Karpas-422 (cell line): ENCODE measurements around the gene PTGFRN. TPM values are rescaled to one million over a fixed set of nuclear protein-coding genes. Genes with fewer than 3 reads are reported as not detected.

Experiments used
- DNase-seq: peaks from one replicate; pipeline ENCODE4 v3.0.0-alpha.2; 2015
- H2AFZ ChIP-seq: fragments of 200-600 bp; sonication (generic); 2 replicates; pipeline ENCODE4 v1.6.1; 2014; ENCODE audit warnings: antibody characterized with exemption, low read length, mixed read lengths
- H3K27ac ChIP-seq: fragments of 200-600 bp; sonication (generic); 2 replicates; pipeline ENCODE4 v1.5.1; 2014; ENCODE audit warnings: mild to moderate bottlenecking, low read length, moderate library complexity
- H3K27me3 ChIP-seq: fragments of 200-600 bp; sonication (generic); 2 replicates; pipeline ENCODE4 v1.6.1; 2014; ENCODE audit warnings: low read length, mixed read lengths
- H3K36me3 ChIP-seq: fragments of 200-600 bp; sonication (generic); 2 replicates; pipeline ENCODE4 v1.6.1; 2014; ENCODE audit warnings: low read length, mixed read lengths; ENCODE audit not compliant: insufficient read depth
- H3K4me1 ChIP-seq: fragments of 200-600 bp; sonication (generic); 2 replicates; pipeline ENCODE4 v1.6.1; 2014; ENCODE audit warnings: mild to moderate bottlenecking, low read length, mixed read lengths
- H3K4me2 ChIP-seq: fragments of 200-600 bp; sonication (generic); 2 replicates; pipeline ENCODE4 v1.6.1; 2014; ENCODE audit warnings: low read length, low read depth, mild to moderate bottlenecking; ENCODE audit not compliant: poor library complexity, severe bottlenecking
- H3K4me3 ChIP-seq: fragments of 200-600 bp; sonication (generic); 2 replicates; pipeline ENCODE4 v1.5.1; 2014; ENCODE audit warnings: mild to moderate bottlenecking, antibody characterized with exemption, low read length, mixed read lengths
- H3K79me2 ChIP-seq: fragments of 200-600 bp; sonication (generic); 2 replicates; pipeline ENCODE4 v1.6.1; 2014; ENCODE audit warnings: mild to moderate bottlenecking, low read length, mixed read lengths
- H3K9ac ChIP-seq: fragments of 200-600 bp; sonication (generic); 2 replicates; pipeline ENCODE4 v1.6.0; 2014; ENCODE audit warnings: low read length
- H3K9me2 ChIP-seq: fragments of 200-600 bp; sonication (generic), shearing (Covaris generic); replicated peaks from 2 replicates; pipeline ENCODE4 v1.6.0; 2014; ENCODE audit warnings: mild to moderate bottlenecking, low read length, moderate library complexity; ENCODE audit not compliant: insufficient read depth
- H3K9me3 ChIP-seq: fragments of 300-700, 200-600 bp; sonication (generic); 2 replicates; pipeline ENCODE4 v1.6.1; 2014; ENCODE audit warnings: low read length, mixed read lengths
- H4K20me1 ChIP-seq: fragments of 200-600 bp; sonication (generic); 2 replicates; pipeline ENCODE4 v1.6.1; 2014; ENCODE audit warnings: mild to moderate bottlenecking, antibody characterized with exemption, low read length, low read depth; ENCODE audit not compliant: insufficient read depth
- total RNA-seq: library from RNA; depleted of rRNA; stranded (reverse); fragments of >200 nt; shearing (Covaris generic); gene quantifications from 2 replicates; pipeline ENCODE4 v1.2.3, GENCODE V29; 2014; ENCODE audit warnings: low replicate concordance

Gene PTGFRN
- total RNA-seq, 1 experiment from 2014 or later: not detected

DNA sequence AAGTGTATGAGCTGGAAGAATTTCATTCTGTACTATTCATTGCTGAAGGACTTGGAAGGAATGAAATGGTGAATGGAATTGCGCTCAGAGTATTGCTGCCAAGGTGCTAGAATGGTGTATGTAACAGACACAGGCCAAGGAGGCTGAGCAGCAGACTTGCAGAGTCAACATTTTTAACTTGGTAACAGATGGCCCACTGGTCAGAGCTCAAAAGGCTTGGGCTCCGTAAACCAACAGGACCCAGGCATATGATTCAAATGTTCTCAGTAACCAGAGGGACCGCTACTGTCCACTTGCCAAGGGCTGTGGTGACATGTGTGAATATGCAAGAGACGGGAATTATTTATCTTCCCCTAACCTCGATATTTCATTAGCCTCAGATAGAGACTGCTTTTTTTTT is 28.8 kb upstream of the PTGFRN start:
- no peak overlapping the region for H3K4me2 ChIP-seq
- H2AFZ ChIP-seq: no peak overlapping the region
- H3K27ac ChIP-seq: no peak overlapping the region
- H3K79me2 ChIP-seq: no peaks in the 10 kb centered on the region
- H4K20me1 ChIP-seq: no peaks in the 10 kb centered on the region
- DNase-seq: no peak
- H3K36me3 ChIP-seq: no peaks in the 10 kb centered on the region
- no peaks in the 10 kb centered on the region for H3K27me3 ChIP-seq
- no peak overlapping the region for H3K4me3 ChIP-seq
- no peak overlapping the region for H3K9ac ChIP-seq
- no peaks in the 10 kb centered on the region for H3K9me2 ChIP-seq
- H3K9me3 ChIP-seq: no peaks in the 10 kb centered on the region
- H3K4me1 ChIP-seq: no peaks in the 10 kb centered on the region

- no peak for DNase-seq
- Histone ChIP-seq H3K4me2 (no peak overlapping the region), H3K9me2 (no peaks in the 10 kb centered on the region), H3K27ac (no peak overlapping the region), H2AFZ (no peak overlapping the region), H3K4me1 (no peaks in the 10 kb centered on the region), H3K9me3 (no peaks in the 10 kb centered on the region), H3K4me3 (no peak overlapping the region), H3K79me2 (no peaks in the 10 kb centered on the region), H4K20me1 (no peaks in the 10 kb centered on the region), H3K27me3 (no peaks in the 10 kb centered on the region), H3K9ac (no peak overlapping the region), H3K36me3 (no peaks in the 10 kb centered on the region)
Measured at GRCh38 chr1:116881879-116882520, 27.7 kb upstream of the PTGFRN start.

DNA sequence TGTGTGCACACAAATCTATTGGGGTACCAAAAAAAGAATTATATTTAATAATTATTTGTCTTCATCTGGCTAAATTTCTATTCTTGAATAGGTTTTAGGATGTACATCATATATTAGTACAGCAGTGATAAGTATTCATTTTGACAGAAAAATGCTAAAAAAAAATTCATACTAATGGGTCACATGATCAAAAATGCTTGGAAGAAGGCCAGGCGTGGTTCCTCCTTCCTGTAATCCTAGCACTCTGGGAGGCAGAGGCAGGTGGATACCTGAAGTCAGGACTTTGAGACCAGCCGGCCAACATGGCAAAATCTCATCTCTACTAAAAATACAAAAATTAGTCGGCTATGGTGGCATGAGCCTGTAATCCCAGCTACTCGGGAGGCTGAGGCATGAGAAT is 26.9 kb upstream of the PTGFRN start:
- H4K20me1 ChIP-seq: no peaks in the 10 kb centered on the region
- H3K27me3 ChIP-seq: no peaks in the 10 kb centered on the region
- no peak overlapping the region for H3K4me2 ChIP-seq
- H2AFZ ChIP-seq: no peak overlapping the region
- no peak overlapping the region for H3K9ac ChIP-seq
- DNase-seq: no peak
- H3K4me3 ChIP-seq: no peak overlapping the region
- H3K9me3 ChIP-seq: no peaks in the 10 kb centered on the region
- no peak overlapping the region for H3K27ac ChIP-seq
- H3K4me1 ChIP-seq: no peaks in the 10 kb centered on the region
- H3K36me3 ChIP-seq: no peaks in the 10 kb centered on the region
- no peaks in the 10 kb centered on the region for H3K79me2 ChIP-seq
- no peaks in the 10 kb centered on the region for H3K9me2 ChIP-seq

- no peak overlapping the region for H3K4me2 ChIP-seq
- no peaks in the 10 kb centered on the region for H3K9me3 ChIP-seq
- H3K9ac ChIP-seq: no peak overlapping the region
- no peaks in the 10 kb centered on the region for H3K9me2 ChIP-seq
- no peaks in the 10 kb centered on the region for H3K36me3 ChIP-seq
- no peaks in the 10 kb centered on the region for H3K27me3 ChIP-seq
- no peak overlapping the region for H3K27ac ChIP-seq
- no peak overlapping the region for H3K4me3 ChIP-seq
- H3K79me2 ChIP-seq: no peaks in the 10 kb centered on the region
- no peak overlapping the region for H2AFZ ChIP-seq
- H3K4me1 ChIP-seq: no peaks in the 10 kb centered on the region
- DNase-seq: no peak
- no peaks in the 10 kb centered on the region for H4K20me1 ChIP-seq
Measured at GRCh38 chr1:116886291-116886878, 23.3 kb upstream of the PTGFRN start.

- Histone ChIP-seq H3K9me3 (no peaks in the 10 kb centered on the region), H3K9ac (no peak overlapping the region), H3K79me2 (no peaks in the 10 kb centered on the region), H3K4me2 (no peak overlapping the region), H4K20me1 (no peaks in the 10 kb centered on the region), H3K27ac (no peak overlapping the region), H3K36me3 (no peaks in the 10 kb centered on the region), H2AFZ (no peak overlapping the region), H3K4me1 (no peaks in the 10 kb centered on the region), H3K4me3 (no peak overlapping the region), H3K27me3 (no peaks in the 10 kb centered on the region), H3K9me2 (no peaks in the 10 kb centered on the region)
- no peak for DNase-seq
Measured at GRCh38 chr1:116887212-116887611, 22.5 kb upstream of the PTGFRN start.

DNA sequence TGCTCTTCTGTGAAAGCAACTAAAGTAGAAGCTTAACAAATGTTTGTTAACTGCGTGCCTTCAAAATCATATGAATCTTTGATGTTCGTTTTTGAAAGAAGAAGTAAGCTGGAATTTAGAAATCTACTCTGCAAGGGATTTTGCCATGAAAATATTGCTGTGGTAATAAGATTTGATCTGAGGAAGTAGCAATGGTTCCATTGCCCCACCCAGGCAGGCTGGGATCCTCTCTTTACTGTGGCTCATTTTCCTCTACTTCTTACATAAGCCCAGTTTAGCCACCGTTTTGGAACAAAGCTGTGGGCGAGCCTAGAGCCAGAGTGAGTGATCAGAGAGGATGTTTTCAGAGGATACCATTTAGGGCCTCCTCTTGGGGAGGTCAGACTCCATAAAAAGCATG is 20.3 kb upstream of the PTGFRN start:
- DNase-seq: no peak
- no peak overlapping the region for H3K9ac ChIP-seq
- H3K9me2 ChIP-seq: no peaks in the 10 kb centered on the region
- H3K27me3 ChIP-seq: no peaks in the 10 kb centered on the region
- no peak overlapping the region for H3K4me3 ChIP-seq
- no peaks in the 10 kb centered on the region for H3K36me3 ChIP-seq
- H3K4me2 ChIP-seq: no peak overlapping the region
- no peak overlapping the region for H2AFZ ChIP-seq
- no peaks in the 10 kb centered on the region for H3K79me2 ChIP-seq
- H4K20me1 ChIP-seq: no peaks in the 10 kb centered on the region
- H3K4me1 ChIP-seq: no peaks in the 10 kb centered on the region
- H3K27ac ChIP-seq: no peak overlapping the region
- H3K9me3 ChIP-seq: no peaks in the 10 kb centered on the region

DNA sequence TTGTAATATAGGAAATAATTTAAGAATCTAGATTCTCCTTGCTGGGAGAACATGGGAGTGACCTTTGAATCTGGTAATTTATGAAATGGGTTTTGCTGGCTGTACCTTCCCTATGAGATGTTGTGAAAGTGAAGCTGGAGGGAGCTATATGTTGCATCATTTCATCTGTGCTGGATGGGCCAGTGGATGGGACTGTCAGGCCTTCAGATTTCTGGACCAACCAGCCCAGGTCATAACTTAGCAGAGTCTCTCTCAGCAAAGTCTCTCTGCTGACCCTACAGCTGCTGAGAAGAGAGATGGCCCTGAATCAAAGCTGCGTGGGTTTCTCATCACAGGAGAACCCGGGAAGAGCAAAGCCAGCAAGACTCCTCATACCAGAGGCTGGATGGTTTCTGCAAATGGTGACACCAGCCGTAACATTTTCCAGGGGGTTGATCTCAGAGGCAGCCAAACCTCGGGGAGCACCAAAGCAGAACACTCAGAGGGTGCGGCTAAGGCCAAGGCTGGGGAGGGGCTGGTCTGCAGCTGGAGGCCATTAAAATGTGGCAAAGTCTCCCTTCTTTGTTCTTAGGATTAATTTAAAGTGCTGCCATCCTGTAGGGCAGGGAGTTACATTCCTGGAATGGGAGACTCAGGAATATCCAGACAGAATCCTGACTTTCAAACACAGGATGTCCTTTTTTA is 18.2 kb upstream of the PTGFRN start:
- no peak overlapping the region for H3K9ac ChIP-seq
- H3K27ac ChIP-seq: no peak overlapping the region
- no peak overlapping the region for H3K4me3 ChIP-seq
- no peak for DNase-seq
- H3K9me2 ChIP-seq: no peaks in the 10 kb centered on the region
- H4K20me1 ChIP-seq: no peaks in the 10 kb centered on the region
- H3K27me3 ChIP-seq: no peaks in the 10 kb centered on the region
- H2AFZ ChIP-seq: no peak overlapping the region
- H3K36me3 ChIP-seq: no peaks in the 10 kb centered on the region
- H3K4me2 ChIP-seq: no peak overlapping the region
- H3K4me1 ChIP-seq: no peaks in the 10 kb centered on the region
- H3K9me3 ChIP-seq: peaks cover 3% of the 10 kb centered on the region; the same call in 1 of the 2 replicates
- H3K79me2 ChIP-seq: no peaks in the 10 kb centered on the region

GRCh38 chr1:116895073-116895472 is 14.6 kb upstream of the PTGFRN start:
- H3K4me1 ChIP-seq: no peaks in the 10 kb centered on the region
- H2AFZ ChIP-seq: no peak overlapping the region

More at GRCh38 chr1:116895073-116895472, 14.6 kb upstream of the PTGFRN start:
- no peak overlapping the region for H3K9ac ChIP-seq
- no peak overlapping the region for H3K27ac ChIP-seq
- no peak overlapping the region for H3K4me2 ChIP-seq
- H3K4me3 ChIP-seq: no peak overlapping the region
- peaks cover 3% of the 10 kb centered on the region; the same call in 1 of the 2 replicates for H3K9me3 ChIP-seq
- H4K20me1 ChIP-seq: no peaks in the 10 kb centered on the region
- DNase-seq: no peak
- H3K36me3 ChIP-seq: no peaks in the 10 kb centered on the region
- H3K27me3 ChIP-seq: no peaks in the 10 kb centered on the region
- no peaks in the 10 kb centered on the region for H3K9me2 ChIP-seq
- no peaks in the 10 kb centered on the region for H3K79me2 ChIP-seq
